T47D (cell line): ENCODE measurements around the gene RPL5.

ENCODE experiments used
- DNase-seq, 2 experiments: peaks; one replicate each; pipeline versions ENCODE4 v3.0.0 to v3.0.0-alpha.2; 2011 to 2012; ENCODE audit warnings: low read depth in 1 of 2, low spot score in 1 of 2
- JUND ChIP-seq: IDR thresholded peaks from 2 replicates; pipeline ENCODE4 v1.6.1; 2012; ENCODE audit warnings: low read depth
- in situ Hi-C: cut with HindIII; loops from 2 replicates; pipeline ENCODE4 v1.10.0; 2016; ENCODE audit warnings: low sequenced_read_pairs, low pct_unique_long_range_greater_than_20kb

RPL5 gene

DNA sequence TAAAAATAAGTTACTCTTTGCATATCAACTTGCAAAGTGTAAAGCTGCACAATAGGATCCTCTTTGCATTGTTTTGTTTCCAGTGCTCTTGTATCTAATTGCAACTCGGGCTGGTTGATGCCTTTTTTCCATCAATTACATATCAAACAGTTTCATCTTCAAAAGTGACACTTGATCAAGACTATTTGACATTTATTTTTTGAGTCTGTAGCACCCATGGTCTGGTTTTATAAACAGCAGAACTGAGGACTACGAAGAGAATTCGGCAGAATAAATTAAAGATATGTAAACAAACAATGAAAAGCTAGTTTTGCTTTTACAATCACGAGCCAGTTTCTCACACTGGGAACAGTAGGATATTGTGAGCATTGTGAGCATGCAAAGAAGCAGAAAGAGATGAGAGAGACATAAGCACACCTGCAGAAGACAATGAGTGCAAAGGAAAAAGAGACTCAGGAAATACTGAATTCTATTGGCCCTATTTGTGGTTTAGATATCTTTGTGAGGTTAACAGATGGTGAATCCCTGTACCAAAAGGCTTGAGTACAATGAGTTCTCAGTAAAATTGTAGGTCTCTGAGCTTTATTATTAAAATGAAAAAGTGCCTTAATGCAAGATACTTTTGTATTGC, 45.4 kb downstream of the RPL5 start:
- DNase-seq: no peak
- no peak for TF ChIP-seq JUND
- in situ Hi-C loops: no loop called here

DNA sequence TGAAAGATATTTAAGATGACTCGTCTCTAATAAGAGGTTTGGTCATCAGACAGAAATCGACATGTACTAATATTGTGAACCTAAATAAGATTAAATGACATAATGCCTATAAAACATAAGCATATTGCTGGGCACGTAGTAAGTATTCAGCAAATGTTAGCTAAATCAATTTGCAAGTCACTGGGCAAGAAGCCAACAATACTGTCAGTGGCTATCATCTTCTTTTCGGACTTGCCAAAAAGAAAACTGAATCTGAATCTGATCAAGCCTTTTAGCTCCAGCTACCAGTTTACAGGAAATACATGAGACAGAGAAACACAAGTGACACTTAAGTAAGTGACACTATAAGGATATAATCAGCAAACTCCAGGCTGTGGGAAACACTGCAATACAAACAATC, 46.0 kb downstream of the RPL5 start:
- peak in 1 of 2 experiments; percentile 57 for DNase-seq
- in situ Hi-C loops: no loop called here
- TF ChIP-seq JUND: no peak

DNA sequence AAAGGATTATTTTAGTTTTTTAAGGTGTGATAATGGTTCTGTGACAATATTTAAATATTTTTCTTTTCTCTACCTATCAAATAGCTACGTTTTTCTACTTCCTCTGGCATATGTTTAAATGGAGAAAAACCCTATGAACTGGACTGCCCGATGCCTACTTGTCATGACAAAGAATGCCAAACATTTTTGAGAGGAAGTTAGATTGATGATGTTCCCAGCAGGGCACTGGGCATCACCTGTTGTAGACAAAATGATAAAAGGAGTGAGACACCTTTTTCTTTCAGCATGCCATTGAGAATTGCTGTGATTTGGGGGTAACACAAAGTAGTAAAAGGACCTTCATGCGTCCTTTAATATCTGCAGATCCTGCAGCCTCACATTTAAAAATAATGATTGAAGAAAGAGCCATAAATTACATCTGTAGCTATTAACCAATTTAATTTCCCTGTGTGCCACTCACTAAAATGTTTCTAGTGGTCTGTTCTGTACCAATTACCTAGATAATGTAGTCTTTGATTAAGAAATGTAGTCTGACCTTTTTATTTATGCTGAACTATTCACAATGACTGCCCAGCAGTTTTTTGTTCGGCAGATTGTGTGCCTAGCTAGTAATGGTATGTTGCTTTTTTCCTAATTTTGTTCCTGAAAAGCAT, 47.6 kb downstream of the RPL5 start:
- DNase-seq: no peak
- in situ Hi-C loops: no loop called here
- TF ChIP-seq JUND: no peak

DNA sequence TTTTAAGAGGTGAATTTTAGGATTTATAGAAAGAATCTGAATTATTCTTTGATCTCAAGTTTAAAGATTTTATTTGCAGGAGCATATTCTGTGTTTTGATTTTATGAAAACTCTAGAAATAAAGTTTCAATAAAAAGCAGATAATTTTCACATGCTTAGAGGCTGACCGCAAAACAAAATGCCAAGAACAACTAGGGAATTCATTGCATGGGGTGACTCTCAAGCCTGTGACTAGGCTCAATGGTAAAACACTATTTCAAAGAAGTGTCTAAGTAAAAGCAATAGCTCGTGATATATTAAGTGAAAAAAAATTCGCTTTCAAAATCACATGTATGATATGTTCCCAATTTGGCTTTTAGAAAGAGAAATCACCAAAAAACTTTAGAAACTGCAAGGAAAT, 49.6 kb downstream of the RPL5 start:
- no peak for DNase-seq
- TF ChIP-seq JUND: no peak
- in situ Hi-C loops: no loop called here

DNA sequence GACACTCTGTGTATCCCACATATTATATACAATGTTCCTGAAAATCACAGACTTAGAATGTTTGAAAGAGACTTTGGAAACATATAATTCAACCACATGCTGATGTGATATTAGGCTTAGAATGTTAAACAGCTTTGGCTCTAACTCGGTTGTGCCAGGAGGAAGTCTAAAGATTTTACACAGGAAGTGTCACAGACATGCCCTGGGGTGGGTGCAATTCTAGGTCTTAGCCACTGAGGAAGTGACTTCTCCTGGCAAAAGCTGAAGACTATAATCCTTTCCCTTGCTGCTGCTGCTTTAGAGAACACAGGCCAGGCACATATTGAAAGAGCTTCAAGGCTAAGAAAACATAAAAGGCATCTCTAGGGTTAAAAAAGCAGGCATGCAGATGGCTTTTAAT, 51.0 kb downstream of the RPL5 start:
- in situ Hi-C loops: no loop called here
- no peak for TF ChIP-seq JUND
- DNase-seq: peak in 1 of 2 experiments; percentile 16

DNA sequence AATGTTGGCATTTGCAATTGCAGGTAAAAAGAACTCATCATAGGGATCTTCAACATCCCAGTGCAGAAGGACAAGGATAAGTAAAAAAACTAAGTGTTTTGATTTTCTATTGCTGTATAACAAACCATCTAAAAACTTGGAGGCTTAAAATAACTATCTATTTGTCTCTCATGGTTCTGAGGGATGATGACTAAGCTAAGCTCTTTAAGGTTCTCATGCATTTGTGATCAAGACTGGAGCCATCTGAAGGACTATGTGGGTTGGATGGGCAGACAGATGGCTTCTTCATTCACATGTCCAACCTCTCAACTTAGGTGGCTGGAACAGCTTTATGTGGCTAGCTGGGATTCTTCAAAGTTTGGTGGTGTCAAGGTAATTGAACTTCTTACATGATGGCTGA, 51.5 kb downstream of the RPL5 start:
- no peak for DNase-seq

DNA sequence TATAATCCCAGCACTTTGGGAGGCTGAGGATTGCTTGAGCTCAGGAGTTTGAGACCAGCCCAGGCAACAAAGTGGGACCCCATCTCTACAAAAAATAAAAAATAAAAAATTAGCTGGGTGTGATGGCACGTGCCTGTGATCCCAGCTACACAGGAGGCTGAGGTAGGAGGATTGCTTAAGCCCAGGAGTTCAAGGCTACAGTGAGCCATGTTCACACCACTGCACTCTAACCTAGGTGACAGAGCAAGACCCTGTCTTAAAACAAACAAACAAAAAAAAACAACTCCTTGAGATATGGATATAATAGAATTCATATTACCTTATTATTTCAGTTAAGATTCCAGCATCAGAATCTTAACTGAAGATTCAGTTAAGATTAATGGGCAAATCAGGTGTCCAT, 52.4 kb downstream of the RPL5 start:
- DNase-seq: no peak
- in situ Hi-C loops: no loop called here
- TF ChIP-seq JUND: no peak

More for the DNA sequence above, 51.5 kb downstream of the RPL5 start:
- in situ Hi-C loops: no loop called here
- TF ChIP-seq JUND: no peak

DNA sequence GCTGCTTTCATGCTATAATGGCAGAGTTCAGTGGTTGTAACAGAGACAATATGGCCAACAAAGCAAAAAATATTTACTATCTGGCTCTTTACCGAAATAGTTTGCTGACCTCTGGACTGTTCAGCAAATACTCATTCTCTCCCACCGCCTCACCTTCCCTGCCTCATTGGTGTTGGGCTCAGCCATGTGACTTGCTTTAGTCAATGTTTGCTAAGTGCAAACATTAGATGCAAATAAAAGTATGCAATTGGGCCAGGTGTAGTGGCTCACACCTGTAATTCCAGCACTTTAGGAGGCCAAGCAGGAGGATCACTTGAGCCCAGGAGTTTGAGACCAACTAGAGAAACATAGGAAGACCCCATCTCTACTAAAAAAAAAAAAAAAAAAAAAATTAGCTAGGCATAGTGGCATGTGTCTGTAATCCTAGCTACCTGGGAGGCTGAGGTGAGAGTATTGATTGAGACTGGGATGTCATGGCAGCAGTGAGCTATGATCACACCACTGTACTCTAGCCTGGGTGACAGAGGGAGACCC, 55.1 kb downstream of the RPL5 start:
- DNase-seq: peak in 1 of 2 experiments; percentile 66
- in situ Hi-C loops: no loop called here
- TF ChIP-seq JUND: no peak

DNA sequence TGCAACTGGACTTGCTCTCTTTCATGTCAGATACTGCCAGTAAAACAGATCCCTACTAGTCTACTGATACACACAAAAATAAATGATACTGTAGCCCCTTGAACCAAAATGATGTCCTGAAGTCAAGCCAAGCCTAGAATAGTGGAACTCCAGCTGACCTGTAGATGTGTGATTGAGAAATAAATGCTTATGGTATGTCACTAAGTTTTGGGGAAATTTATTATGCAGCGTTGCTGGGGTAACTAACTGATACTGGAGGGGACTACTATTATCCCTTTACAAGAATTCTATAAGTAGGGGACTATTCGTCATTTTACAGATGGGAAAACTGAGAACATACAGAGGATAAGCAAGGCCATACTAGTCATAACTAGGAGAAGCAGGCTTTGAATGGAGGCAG, 55.6 kb downstream of the RPL5 start:
- in situ Hi-C loops: no loop called here
- no peak for TF ChIP-seq JUND
- DNase-seq: no peak
